Anterior cingulate cortex (tissue), 58 donors: Measurements from ENCODE around the gene TFPI.
"Not testable (repeated sequence)": the region's sequence is repeated elsewhere in the genome, so short reads cannot be mapped to it uniquely, and the experiment has no call there.

ENCODE experiments used
- DNase-seq, 58 donors: peaks; one replicate each; lab custom pipeline; 2025; lab: John Stamatoyannopoulos, UW

The TFPI gene

GRCh38 chr2:187554704-187555082 lies 458 bp upstream of the TFPI start:
- DNase-seq: no peak

DNA sequence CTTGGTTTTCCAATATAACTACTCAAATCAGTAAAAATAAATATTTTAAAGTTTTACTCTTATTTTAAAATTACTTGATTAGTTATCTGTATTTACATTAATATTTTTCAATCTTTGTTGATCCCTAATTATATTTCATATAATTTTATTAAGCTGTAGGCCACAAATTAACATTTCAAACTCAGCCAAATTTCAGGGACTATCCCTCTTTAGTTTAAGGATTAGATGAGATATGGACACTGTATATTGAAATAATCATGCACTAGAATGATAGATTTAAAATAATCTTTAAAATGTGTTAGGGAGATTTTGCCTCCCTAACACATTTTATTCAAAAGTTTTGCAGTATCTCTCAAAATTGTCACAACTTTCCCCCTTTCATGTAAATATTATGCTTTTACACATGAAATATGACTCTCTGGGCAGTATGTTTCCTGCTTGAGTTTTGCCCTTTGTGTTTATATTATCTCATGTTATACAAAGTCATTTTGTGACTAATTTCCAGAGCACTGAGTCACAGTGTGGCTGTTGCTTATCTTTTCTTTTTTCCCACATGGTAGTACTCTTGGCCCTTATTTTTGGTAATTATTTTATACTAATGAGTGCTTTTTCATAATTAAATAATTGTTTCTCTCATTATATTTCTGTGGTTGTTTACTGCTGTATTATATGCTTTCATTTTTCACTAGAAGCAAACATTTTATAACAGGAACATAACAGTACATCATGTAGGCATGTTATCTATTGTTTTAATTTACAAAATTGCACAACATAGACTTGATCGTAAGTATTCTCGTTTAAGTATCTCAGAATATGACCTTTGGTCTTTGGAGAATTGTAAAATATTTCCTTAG lies 1.2 kb downstream of the TFPI start:
- no peak for DNase-seq

- DNase-seq: no peak
Observed at GRCh38 chr2:187552381-187552780, 1.9 kb downstream of the TFPI start.

- DNase-seq: no peak
Observed at GRCh38 chr2:187550857-187551256, 3.4 kb downstream of the TFPI start.

DNA sequence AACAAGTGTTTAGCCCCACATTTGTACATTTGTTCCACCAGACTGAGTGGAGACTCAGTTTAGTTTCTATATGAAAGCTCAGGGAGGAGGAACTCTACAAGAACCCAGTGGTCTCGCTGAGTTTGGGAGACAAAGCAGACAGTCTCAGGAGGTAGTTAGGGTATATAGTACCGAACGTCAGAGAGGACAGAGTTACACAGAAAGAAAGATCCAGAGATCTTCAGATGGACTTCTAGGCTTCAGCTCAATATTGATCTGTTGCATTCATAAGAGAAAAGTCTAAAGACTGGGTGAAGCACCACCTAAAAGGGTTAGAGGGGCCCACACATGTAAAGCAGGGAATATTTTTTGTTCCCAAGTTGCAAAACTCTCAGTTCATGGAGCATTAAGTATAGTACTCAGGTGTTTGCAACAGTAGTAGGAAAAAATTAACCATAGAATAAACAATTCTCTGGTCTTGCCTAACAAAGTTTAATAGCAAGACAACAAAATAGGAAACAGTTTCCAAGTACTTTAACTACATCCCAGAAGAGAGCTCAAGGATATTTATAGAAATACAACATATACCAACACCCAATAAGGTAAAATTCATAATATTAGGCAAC lies 4.2 kb downstream of the TFPI start:
- no peak for DNase-seq

DNA sequence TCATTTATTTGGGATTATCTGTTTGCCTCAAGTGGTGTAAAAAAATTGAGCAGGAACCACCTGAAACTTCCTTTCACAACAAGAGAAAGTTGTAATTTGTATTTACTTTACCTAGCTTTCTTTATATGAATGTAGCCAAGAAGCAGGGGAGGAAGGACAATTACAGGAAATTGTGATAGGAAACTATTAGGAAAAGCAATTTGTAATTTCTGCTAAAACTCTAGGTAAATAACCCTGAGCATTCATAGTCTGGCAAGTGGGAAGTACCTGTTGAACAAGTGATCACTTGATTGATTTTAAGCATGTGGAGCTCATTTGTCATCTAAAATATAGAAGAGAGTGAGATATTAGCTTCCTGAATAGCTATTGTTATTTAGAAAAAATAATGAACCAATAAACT lies 5.0 kb downstream of the TFPI start:
- no peak for DNase-seq

DNA sequence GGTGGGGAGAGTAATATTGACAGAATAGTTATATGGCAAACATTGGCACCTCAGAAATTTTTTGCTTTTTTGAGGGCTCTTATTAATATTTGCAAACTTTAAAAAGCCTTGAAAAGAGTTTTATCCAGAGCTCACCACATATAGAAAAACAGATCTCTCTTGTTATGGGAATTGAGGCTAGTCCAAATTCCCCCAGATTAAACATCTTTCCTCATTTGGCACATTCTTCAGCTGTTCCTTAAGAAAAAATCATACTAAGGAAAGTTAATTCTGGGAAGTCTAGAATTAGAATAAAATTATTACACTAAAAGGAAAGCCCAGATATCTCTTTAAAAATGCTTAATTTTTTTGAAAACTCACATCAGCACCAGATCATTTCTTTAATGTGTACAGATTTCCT lies 5.6 kb downstream of the TFPI start:
- no peak for DNase-seq

- DNase-seq: no peak
Observed at GRCh38 chr2:187547353-187547979, 6.8 kb downstream of the TFPI start.

- no peak for DNase-seq
Observed at GRCh38 chr2:187546762-187547333, 7.4 kb downstream of the TFPI start.

DNA sequence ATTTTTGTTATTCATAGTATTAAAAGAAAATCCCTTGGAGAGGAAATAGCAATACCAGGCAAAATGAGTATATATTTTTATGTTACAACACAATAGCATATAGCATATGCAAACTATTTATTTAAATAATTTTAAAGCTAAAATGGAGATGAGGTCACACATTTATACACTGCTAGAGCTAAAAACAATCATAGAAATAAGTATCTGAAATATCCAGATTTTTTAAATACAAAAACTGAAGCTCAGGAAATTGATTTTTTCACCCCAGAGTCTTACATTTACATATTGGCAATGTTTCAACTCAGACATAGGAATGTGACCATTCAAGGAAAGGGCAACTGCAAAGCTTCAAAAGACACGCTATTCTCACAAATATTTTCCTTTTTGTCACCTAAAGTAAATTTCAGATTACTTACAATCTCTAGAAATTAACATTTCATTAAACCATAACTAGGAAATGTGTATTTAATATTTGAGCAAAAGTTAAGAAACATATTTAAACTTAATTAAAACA lies 8.9 kb downstream of the TFPI start:
- no peak for DNase-seq

DNA sequence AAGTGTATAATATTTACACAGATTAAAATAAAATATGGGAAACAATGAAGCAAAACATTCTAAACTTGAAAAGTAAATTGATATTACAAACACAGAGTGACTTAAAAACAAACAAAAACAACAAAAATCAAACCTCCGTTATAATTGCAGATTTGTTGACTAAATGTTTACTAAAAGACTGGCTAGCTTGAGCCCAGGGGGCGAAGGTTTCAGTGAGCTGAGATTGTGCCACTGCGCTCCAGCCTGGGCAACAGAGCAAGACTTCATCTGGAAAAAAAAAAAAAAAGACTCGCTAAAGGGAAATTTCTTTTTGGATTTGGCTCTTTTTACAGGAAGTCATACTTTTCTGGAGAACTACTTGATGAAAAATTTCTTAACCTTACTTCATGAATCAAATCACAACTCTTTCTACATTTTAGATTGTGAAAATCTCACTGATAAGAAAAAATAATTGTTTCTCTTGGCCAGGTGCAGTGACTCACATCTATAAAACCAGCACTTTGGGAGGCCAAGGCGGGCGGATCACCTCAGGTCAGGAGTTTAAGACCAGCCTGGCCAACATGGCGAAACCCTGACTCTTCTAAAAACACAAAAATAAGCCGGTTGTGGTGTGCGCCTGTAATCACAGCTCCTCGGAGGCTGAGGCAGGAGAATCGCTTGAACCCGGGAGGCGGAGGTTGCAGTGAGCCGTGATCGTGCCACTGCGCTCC lies 9.7 kb downstream of the TFPI start:
- no peak for DNase-seq

- no peak for DNase-seq
Observed at GRCh38 chr2:187543488-187543887, 10.7 kb downstream of the TFPI start.

- DNase-seq: no peak
Observed at GRCh38 chr2:187542123-187542522, 12.1 kb downstream of the TFPI start.

DNA sequence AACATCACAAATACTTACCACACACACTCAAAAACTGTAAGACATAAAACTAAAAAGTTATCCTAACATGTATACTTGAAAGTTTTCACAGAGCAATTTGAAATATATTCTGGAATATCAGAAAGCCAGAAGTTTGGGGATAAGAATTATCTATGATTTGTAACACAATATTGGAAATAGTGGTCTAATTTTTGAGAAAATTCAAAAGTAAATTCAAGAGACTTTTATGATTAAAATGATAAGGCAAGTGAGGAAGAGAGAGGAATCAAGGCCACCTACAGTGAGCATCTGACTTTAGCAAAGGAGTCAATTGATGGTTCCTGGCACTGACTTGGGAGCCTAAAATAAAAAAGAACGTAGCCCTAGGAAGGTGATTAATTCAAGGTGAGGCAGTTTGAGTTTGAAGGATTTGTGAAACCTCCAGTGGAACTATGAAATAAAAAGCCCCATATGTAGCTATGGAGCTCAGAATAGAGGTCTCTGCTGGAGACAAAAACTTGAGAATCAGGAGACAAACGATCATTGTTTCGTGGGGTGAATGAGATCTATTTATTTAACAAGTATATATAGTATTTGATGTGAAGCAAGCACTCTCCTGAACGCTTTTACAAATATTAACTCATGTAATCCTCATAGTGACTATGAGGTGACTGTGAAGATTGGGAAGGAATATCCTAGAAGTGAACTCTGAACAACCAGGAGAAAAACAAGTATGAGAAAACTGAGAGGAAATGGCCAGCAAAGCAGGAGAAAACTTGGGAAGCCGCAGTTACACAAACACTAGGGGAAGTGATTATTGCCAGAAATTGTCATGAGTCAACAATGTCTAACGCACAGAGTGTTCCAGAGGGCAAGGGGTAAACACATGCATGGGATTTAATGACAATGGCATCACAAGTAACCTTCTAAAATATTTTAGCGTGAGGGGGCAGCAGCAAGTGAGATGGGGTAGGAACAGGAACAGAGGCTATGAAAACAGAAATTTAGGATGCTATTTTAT lies 12.8 kb downstream of the TFPI start:
- no peak for DNase-seq

GRCh38 chr2:187538222-187538621 lies 16.0 kb downstream of the TFPI start:
- not testable (repeated sequence) for DNase-seq

GRCh38 chr2:187535381-187535780 lies 18.9 kb downstream of the TFPI start:
- DNase-seq: not testable (repeated sequence)

DNA sequence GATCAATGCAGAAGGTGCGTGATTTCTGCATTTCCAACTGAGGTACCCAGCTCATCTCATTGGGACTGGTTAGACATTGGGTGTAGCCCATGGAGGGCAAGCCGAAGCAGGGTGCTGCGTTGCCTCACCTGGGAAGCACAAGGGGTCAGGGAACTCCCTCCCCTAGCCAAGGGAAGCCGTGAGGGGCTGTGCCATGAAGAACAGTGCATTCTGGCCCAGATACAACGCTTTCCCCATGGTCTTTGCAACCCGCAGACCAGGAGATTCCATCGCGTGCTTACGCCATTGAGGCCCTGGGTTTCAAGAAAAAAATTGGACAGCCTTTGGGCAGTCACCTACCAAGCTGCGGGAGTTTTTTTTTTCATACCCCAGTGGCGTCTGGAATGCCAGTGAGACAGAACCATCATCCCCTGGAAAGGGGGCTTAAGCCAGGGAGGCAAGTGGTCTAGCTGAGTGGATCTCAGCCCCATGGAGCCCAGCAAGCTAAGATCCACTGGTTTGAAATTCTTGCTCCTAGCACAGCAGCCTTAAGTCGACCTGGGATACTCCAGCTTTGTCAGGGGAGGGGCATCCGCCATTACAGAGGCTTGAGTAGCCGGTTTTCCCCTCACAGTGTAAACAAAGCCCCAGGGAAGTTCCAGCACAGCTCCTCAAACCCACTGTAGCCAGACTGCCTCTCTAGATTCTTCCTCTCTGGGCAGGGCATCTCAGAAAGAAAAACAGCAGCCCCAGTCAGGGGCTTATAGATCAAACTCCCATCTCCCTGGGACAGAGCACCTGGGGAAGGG lies 21.7 kb downstream of the TFPI start:
- DNase-seq: no peak

DNA sequence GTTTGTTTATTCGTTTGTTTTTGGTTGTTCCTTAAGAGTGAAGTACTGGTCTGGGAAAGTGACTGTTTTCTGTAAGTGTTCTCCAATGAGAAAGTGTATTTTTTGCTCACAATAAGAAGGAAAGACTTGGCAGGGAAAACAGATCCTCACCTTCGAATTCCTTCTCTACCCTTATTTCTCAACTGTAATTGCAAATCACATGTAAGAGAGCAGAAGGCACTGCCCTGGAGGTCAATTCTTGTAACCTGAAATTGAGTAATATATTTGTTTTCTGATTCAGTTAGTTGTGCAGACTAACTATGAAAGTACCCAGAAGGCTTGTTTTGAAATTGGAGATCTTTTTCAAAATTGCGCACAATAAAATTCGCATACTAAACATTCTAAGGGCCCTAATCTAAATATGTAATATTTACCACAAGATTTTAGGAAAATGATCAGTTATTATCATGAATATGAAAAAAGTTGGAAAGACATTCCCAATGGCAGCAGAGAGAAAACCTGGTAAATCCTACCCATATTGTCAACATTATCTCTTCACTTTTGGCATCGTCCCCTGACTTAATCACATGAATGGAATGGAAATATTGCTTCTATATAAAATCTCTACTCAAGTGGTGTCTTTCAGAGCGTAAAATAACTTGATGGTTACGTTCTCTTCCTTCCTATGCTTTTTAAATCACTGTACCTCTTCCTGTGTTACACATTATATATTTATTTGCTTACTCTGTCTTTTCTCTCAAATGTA lies 24.1 kb downstream of the TFPI start:
- DNase-seq: no peak
